OCI-LY3 (cell line): ENCODE data around the gene IL22RA1.

Experiments used
- H2AFZ ChIP-seq: fragments of 200-600, 300-600 bp; shearing (Covaris generic); 2 replicates; pipeline ENCODE4 v1.6.0; 2014; ENCODE audit warnings: antibody characterized with exemption, low read depth, low read length
- H3K27ac ChIP-seq: fragments of 200-600, 300-600 bp; sonication (generic); 2 replicates; pipeline ENCODE4 v1.5.1; 2014; ENCODE audit warnings: mild to moderate bottlenecking, low read length, moderate library complexity, mixed read lengths
- H3K27me3 ChIP-seq: fragments of 200-600, 300-600 bp; sonication (generic); 2 replicates; pipeline ENCODE4 v1.6.1; 2014; ENCODE audit warnings: low read depth, low read length, mixed read lengths
- H3K36me3 ChIP-seq: fragments of 200-600, 300-600 bp; sonication (generic); replicated peaks from 2 replicates; pipeline ENCODE3; 2014; ENCODE audit warnings: low read depth, low read length, mixed read lengths
- H3K4me1 ChIP-seq: fragments of 300-600, 200-600 bp; sonication (generic); 2 replicates; pipeline ENCODE4 v1.6.1; 2014; ENCODE audit warnings: low read length, mixed read lengths
- H3K4me2 ChIP-seq: fragments of 200-600, 300-600 bp; sonication (generic); 2 replicates; pipeline ENCODE4 v1.6.1; 2014; ENCODE audit warnings: low read length, mixed read lengths
- H3K4me3 ChIP-seq: fragments of 300-600, 200-600 bp; sonication (generic); 2 replicates; pipeline ENCODE4 v1.5.1; 2014; ENCODE audit warnings: antibody characterized with exemption, mild to moderate bottlenecking, low read length, moderate library complexity
- H3K79me2 ChIP-seq: fragments of 300-600, 200-600 bp; shearing (Covaris generic); 2 replicates; pipeline ENCODE4 v1.6.1; 2014; ENCODE audit warnings: mild to moderate bottlenecking, low read length, mixed read lengths
- H3K9ac ChIP-seq: fragments of 300-600, 200-600 bp; shearing (Covaris generic); 2 replicates; pipeline ENCODE4 v1.6.0; 2014; ENCODE audit warnings: mild to moderate bottlenecking, low read length, moderate library complexity
- H3K9me3 ChIP-seq: fragments of 200-600, 300-600 bp; shearing (Covaris generic); 2 replicates; pipeline ENCODE4 v1.6.1; 2014; ENCODE audit warnings: low read length, mixed read lengths; ENCODE audit not compliant: insufficient read depth
- H4K20me1 ChIP-seq: fragments of 200-600, 300-600 bp; sonication (generic); 2 replicates; pipeline ENCODE4 v1.6.1; 2016; ENCODE audit warnings: low read length, mixed read lengths; ENCODE audit not compliant: insufficient read depth
- EZH2phosphoT487 ChIP-seq: fragments of 200-600 bp; shearing (Covaris generic); IDR thresholded peaks from 2 replicates; pipeline ENCODE4 v1.6.1; 2018; ENCODE audit warnings: antibody characterized with exemption, mixed run types, low read depth
- TF ChIP-seq, protein P1 (sequence below): fragments of 200-600, 300-600 bp; sonication (generic); IDR thresholded peaks from 2 replicates; pipeline ENCODE4 v1.5.1; 2014; ENCODE audit warnings: antibody characterized with exemption, low read length, low read depth

Gene IL22RA1

DNA sequence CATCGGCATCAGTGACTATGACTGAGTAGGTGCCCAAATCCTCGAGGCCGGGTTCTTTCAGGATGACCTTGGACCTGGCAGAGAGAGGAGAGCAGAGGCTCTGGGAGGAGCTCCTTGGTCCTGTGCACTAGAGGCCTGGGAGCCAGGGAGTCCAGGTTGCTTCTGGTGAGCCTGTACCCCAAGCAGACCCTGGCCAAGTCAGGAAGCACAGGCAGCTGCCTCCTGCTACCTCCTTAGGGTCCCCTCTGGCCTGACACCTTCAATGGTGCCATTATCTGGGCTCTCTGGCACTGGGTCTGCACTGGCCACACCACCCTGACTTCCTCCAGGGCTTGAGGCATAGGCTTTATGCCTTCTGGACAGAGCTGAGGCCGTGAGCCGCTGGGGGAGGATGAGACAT, 68.7 kb downstream of the IL22RA1 start:
- Histone ChIP-seq H3K27ac (no peak overlapping the region), H3K9me3 (no peaks in the 10 kb centered on the region), H2AFZ (no peak overlapping the region), H3K36me3 (no peaks in the 10 kb centered on the region), H3K9ac (no peak overlapping the region), H4K20me1 (no peaks in the 10 kb centered on the region), H3K27me3 (no peaks in the 10 kb centered on the region), H3K4me3 (no peak overlapping the region), H3K79me2 (no peaks in the 10 kb centered on the region), H3K4me1 (peaks cover 2% of the 10 kb centered on the region), H3K4me2 (no peak overlapping the region)
- TF ChIP-seq, protein P1, sequence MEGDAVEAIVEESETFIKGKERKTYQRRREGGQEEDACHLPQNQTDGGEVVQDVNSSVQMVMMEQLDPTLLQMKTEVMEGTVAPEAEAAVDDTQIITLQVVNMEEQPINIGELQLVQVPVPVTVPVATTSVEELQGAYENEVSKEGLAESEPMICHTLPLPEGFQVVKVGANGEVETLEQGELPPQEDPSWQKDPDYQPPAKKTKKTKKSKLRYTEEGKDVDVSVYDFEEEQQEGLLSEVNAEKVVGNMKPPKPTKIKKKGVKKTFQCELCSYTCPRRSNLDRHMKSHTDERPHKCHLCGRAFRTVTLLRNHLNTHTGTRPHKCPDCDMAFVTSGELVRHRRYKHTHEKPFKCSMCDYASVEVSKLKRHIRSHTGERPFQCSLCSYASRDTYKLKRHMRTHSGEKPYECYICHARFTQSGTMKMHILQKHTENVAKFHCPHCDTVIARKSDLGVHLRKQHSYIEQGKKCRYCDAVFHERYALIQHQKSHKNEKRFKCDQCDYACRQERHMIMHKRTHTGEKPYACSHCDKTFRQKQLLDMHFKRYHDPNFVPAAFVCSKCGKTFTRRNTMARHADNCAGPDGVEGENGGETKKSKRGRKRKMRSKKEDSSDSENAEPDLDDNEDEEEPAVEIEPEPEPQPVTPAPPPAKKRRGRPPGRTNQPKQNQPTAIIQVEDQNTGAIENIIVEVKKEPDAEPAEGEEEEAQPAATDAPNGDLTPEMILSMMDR, result no peak
- no peak for TF ChIP-seq EZH2phosphoT487

DNA sequence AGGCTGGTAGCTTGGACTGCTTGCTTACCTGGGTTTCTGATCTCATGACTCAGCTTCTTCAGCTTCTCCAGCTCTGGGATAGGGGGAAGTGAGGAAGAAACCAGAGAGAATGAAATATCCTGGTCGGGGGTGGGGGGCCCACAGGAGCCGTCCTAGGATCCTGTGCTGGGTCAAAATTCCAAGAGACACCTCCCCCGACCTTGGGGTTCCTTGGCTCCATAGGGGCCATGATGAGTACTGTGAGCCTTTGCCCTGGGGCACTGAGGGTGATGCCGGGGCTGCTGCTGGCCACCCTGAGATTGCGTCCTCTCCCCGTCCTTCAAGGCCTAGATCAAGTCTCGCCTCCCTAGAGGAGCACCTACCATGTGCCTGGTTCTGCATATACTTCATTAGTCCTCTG, 71.0 kb downstream of the IL22RA1 start:
- Histone ChIP-seq H3K27me3 (no peaks in the 10 kb centered on the region), H2AFZ (no peak overlapping the region), H3K27ac (no peak overlapping the region), H3K9ac (no peak overlapping the region), H4K20me1 (no peaks in the 10 kb centered on the region), H3K4me1 (peaks cover 5% of the 10 kb centered on the region), H3K79me2 (no peaks in the 10 kb centered on the region), H3K4me2 (no peak overlapping the region), H3K9me3 (no peaks in the 10 kb centered on the region), H3K4me3 (no peak overlapping the region), H3K36me3 (no peaks in the 10 kb centered on the region)
- TF ChIP-seq, protein P1, result no peak
- TF ChIP-seq EZH2phosphoT487, result no peak

DNA sequence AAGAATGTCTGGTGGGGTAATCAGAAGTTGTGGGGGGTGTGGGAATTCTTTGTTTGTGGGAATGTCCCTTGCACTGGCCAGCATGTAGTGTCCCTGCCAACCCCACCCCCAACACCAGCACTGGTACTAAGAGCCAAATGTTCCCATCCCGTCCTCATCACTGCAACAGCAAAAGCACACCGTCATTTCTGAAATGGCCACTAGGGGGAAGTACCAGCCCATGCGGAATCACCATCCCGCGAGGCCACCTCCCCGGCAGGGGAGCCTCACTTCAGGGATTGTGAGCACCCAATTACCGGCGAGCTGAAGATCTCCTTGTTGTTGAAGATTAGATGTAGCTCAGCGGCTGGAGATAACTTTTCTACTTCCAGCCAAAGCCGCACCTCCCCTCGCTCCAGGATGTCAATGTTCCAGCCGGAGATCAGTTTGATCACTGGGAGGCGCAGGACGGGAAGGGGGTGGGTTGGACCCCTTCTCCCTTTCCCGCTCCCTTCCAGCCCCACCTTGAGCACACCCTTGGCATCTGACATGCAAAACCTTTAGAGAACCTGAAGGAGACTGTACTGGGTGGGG, 72.0 kb downstream of the IL22RA1 start:
- peak overlapping the region; percentile 56 for H3K4me2 ChIP-seq
- H3K4me1 ChIP-seq, result peaks cover 5% of the 10 kb centered on the region
- TF ChIP-seq, protein P1, result peak; percentile 75
- TF ChIP-seq EZH2phosphoT487, result no peak
- no peak overlapping the region for H3K9ac ChIP-seq
- H3K36me3 ChIP-seq, result no peaks in the 10 kb centered on the region
- no peak overlapping the region for H2AFZ ChIP-seq
- no peaks in the 10 kb centered on the region for H3K9me3 ChIP-seq
- no peak overlapping the region for H3K27ac ChIP-seq
- no peaks in the 10 kb centered on the region for H4K20me1 ChIP-seq
- H3K4me3 ChIP-seq, result 0 out of 2 replicates have a peak overlapping the region, but pooled peaks have one; percentile 18
- no peaks in the 10 kb centered on the region for H3K27me3 ChIP-seq
- H3K79me2 ChIP-seq, result no peaks in the 10 kb centered on the region

DNA sequence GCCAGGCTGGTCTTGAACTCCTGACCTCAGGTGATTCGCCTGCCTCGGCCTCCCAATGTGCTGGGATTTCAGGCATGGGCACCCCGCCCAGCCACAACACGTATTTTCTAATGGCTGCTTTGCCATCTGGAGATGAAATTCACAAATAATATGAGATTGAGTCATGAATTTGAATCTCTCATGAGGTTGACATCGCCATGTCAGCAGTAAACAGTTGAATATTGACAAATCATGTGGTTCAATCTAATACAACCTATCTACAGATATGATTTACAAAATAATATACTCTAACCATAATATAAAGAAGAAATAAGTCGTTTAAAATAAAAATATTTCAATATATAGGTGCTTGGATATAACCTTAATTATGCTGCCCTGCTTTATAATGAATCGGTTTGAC, 73.1 kb downstream of the IL22RA1 start:
- no peak overlapping the region for H3K27ac ChIP-seq
- no peak overlapping the region for H3K9ac ChIP-seq
- H3K27me3 ChIP-seq, result no peaks in the 10 kb centered on the region
- no peaks in the 10 kb centered on the region for H4K20me1 ChIP-seq
- peaks cover 5% of the 10 kb centered on the region for H3K4me1 ChIP-seq
- no peaks in the 10 kb centered on the region for H3K36me3 ChIP-seq
- H2AFZ ChIP-seq, result no peak overlapping the region
- H3K9me3 ChIP-seq, result no peaks in the 10 kb centered on the region
- H3K4me2 ChIP-seq, result no peak overlapping the region
- H3K79me2 ChIP-seq, result no peaks in the 10 kb centered on the region
- H3K4me3 ChIP-seq, result no peak overlapping the region
- TF ChIP-seq, protein P1, result no peak
- TF ChIP-seq EZH2phosphoT487, result no peak
